ENCODE measurements around the gene UQCRQ.

Gene UQCRQ

GRCh38 chr5:132916086-132916485, 49.6 kb downstream of the UQCRQ start:
- no peak for DNase-seq
